ENCODE data around the gene IDS. TPM values are rescaled to one million over a fixed set of nuclear protein-coding genes. Genes with fewer than 3 reads are reported as not detected.

IDS gene
- total RNA-seq, 1 donor from 2014 or later = 63.8 TPM

- no peak for DNase-seq (ENCODE audit: low spot score)
Measured at GRCh38 chrX:149461746-149462145, 43.4 kb downstream of the IDS start.

GRCh38 chrX:149458586-149458985 lies 46.5 kb downstream of the IDS start:
- no peak for DNase-seq (ENCODE audit: low spot score)

GRCh38 chrX:149456476-149457245 lies 48.4 kb downstream of the IDS start:
- DNase-seq (ENCODE audit: low spot score) = no peak

GRCh38 chrX:149455934-149456333 lies 49.2 kb downstream of the IDS start:
- DNase-seq (ENCODE audit: low spot score) = no peak

- DNase-seq (ENCODE audit: low spot score) = no peak
Measured at GRCh38 chrX:149453906-149454822, 50.9 kb downstream of the IDS start.

- no peak for DNase-seq (ENCODE audit: low spot score)
Measured at GRCh38 chrX:149453030-149453429, 52.1 kb downstream of the IDS start.

- no peak for DNase-seq (ENCODE audit: low spot score)
Measured at GRCh38 chrX:149433451-149433850, 71.7 kb downstream of the IDS start.

GRCh38 chrX:149433051-149433450 lies 72.1 kb downstream of the IDS start:
- no peak for DNase-seq (ENCODE audit: low spot score)

Other genes starting within 250 kb of the IDS start
- gene EOLA1, start 35.7 kb upstream of the IDS start, total RNA-seq = 19.8 TPM
- not detected for gene HSFX3, start 44.6 kb upstream of the IDS start, total RNA-seq
- not detected for gene MAGEA9B, start 82.2 kb upstream of the IDS start, total RNA-seq
- not detected for gene HSFX2, start 90.0 kb upstream of the IDS start, total RNA-seq
- 19.9 TPM for gene TMEM185A, start 126.5 kb upstream of the IDS start, total RNA-seq
- not detected for gene MAGEA11, start 206.8 kb upstream of the IDS start, total RNA-seq